Measurements from ENCODE around the gene ADGRV1.
"Not testable (repeated sequence)": the region's sequence is repeated elsewhere in the genome, so short reads cannot be mapped to it uniquely, and the experiment has no call there.

ADGRV1 gene

GRCh38 chr5:90585337-90585986 lies 26.9 kb downstream of the ADGRV1 start:
- no peak for DNase-seq (ENCODE audit: low read depth, low spot score)
- no peak overlapping the region for H3K4me3 ChIP-seq (ENCODE audit: low read length)

- DNase-seq (ENCODE audit: low read depth, low spot score) = no peak
- H3K4me3 ChIP-seq (ENCODE audit: low read length) = no peak overlapping the region
These were observed 27.9 kb downstream of the ADGRV1 start for GRCh38 chr5:90586469-90586868.

- no peak for DNase-seq (ENCODE audit: low read depth, low spot score)
- H3K4me3 ChIP-seq (ENCODE audit: low read length) = no peak overlapping the region
These were observed 31.6 kb downstream of the ADGRV1 start for GRCh38 chr5:90590170-90590569.

GRCh38 chr5:90593083-90593482 lies 34.5 kb downstream of the ADGRV1 start:
- DNase-seq (ENCODE audit: low read depth, low spot score) = not testable (repeated sequence)

GRCh38 chr5:90595766-90596165 lies 37.2 kb downstream of the ADGRV1 start:
- H3K4me3 ChIP-seq (ENCODE audit: low read length); DNase-seq (ENCODE audit: low read depth, low spot score): not testable (repeated sequence)

More at GRCh38 chr5:90593083-90593482, 34.5 kb downstream of the ADGRV1 start:
- H3K4me3 ChIP-seq (ENCODE audit: low read length) = not testable (repeated sequence)

- DNase-seq (ENCODE audit: low read depth, low spot score) = no peak
- H3K4me3 ChIP-seq (ENCODE audit: low read length) = no peak overlapping the region
These were observed 39.7 kb downstream of the ADGRV1 start for GRCh38 chr5:90598293-90598692.

- DNase-seq (ENCODE audit: low read depth, low spot score); H3K4me3 ChIP-seq (ENCODE audit: low read length): not testable (repeated sequence)
These were observed 41.7 kb downstream of the ADGRV1 start for GRCh38 chr5:90600307-90600706.

- no peak for DNase-seq (ENCODE audit: low read depth, low spot score)
- H3K4me3 ChIP-seq (ENCODE audit: low read length) = no peak overlapping the region
These were observed 42.9 kb downstream of the ADGRV1 start for GRCh38 chr5:90601468-90601867.

- H3K4me3 ChIP-seq (ENCODE audit: low read length) = no peak overlapping the region
- DNase-seq (ENCODE audit: low read depth, low spot score) = no peak
These were observed 44.1 kb downstream of the ADGRV1 start for GRCh38 chr5:90602681-90603080.

GRCh38 chr5:90606539-90606938 lies 47.9 kb downstream of the ADGRV1 start:
- DNase-seq (ENCODE audit: low read depth, low spot score) = no peak
- H3K4me3 ChIP-seq (ENCODE audit: low read length) = no peak overlapping the region

GRCh38 chr5:90612919-90613318 lies 54.3 kb downstream of the ADGRV1 start:
- no peak overlapping the region for H3K4me3 ChIP-seq (ENCODE audit: low read length)
- DNase-seq (ENCODE audit: low read depth, low spot score) = no peak

GRCh38 chr5:90613459-90613858 lies 54.9 kb downstream of the ADGRV1 start:
- H3K4me3 ChIP-seq (ENCODE audit: low read length) = no peak overlapping the region
- no peak for DNase-seq (ENCODE audit: low read depth, low spot score)

- no peak for DNase-seq (ENCODE audit: low read depth, low spot score)
- no peak overlapping the region for H3K4me3 ChIP-seq (ENCODE audit: low read length)
These were observed 55.4 kb downstream of the ADGRV1 start for GRCh38 chr5:90613918-90614504.

- no peak for DNase-seq (ENCODE audit: low read depth, low spot score)
- H3K4me3 ChIP-seq (ENCODE audit: low read length) = no peak overlapping the region
These were observed 56.8 kb downstream of the ADGRV1 start for GRCh38 chr5:90615355-90615754.

- no peak overlapping the region for H3K4me3 ChIP-seq (ENCODE audit: low read length)
- no peak for DNase-seq (ENCODE audit: low read depth, low spot score)
These were observed 59.5 kb downstream of the ADGRV1 start for GRCh38 chr5:90618071-90618470.

- DNase-seq (ENCODE audit: low read depth, low spot score); H3K4me3 ChIP-seq (ENCODE audit: low read length): not testable (repeated sequence)
These were observed 61.2 kb downstream of the ADGRV1 start for GRCh38 chr5:90619762-90620161.

- no peak overlapping the region for H3K4me3 ChIP-seq (ENCODE audit: low read length)
- DNase-seq (ENCODE audit: low read depth, low spot score) = no peak
These were observed 63.3 kb downstream of the ADGRV1 start for GRCh38 chr5:90621848-90622247.

- DNase-seq (ENCODE audit: low read depth, low spot score) = no peak
- no peak overlapping the region for H3K4me3 ChIP-seq (ENCODE audit: low read length)
These were observed 67.9 kb downstream of the ADGRV1 start for GRCh38 chr5:90626493-90626892.

- no peak for DNase-seq (ENCODE audit: low read depth, low spot score)
- H3K4me3 ChIP-seq (ENCODE audit: low read length) = no peak overlapping the region
These were observed 69.9 kb downstream of the ADGRV1 start for GRCh38 chr5:90628492-90628891.

GRCh38 chr5:90632791-90633190 lies 74.2 kb downstream of the ADGRV1 start:
- no peak overlapping the region for H3K4me3 ChIP-seq (ENCODE audit: low read length)
- DNase-seq (ENCODE audit: low read depth, low spot score) = no peak

- DNase-seq (ENCODE audit: low read depth, low spot score) = no peak
- H3K4me3 ChIP-seq (ENCODE audit: low read length) = no peak overlapping the region
These were observed 78.4 kb downstream of the ADGRV1 start for GRCh38 chr5:90636948-90637347.

Data from Jurkat, Clone E6-1 (cell line).